ENCODE data around the gene ZNF343. TPM values are rescaled to one million over a fixed set of nuclear protein-coding genes. Genes with fewer than 3 reads are reported as not detected.
"Not testable (repeated sequence)": the region's sequence is repeated elsewhere in the genome, so short reads cannot be mapped to it uniquely, and the experiment has no call there.

Gene ZNF343
- total RNA-seq, 4 donors from 2014 or later: 7.9 to 19.2 (median 13.5) TPM

- H3K9me3 ChIP-seq: no peaks in the 10 kb centered on the region
- no peaks in the 10 kb centered on the region for H3K27me3 ChIP-seq
- TF ChIP-seq POLR2AphosphoS5 (IDR thresholded peaks at IDR 0.05) (no peak), POLR2A (IDR thresholded peaks at IDR 0.05) (peak in 1 of 2 donors; percentile 8), CTCF (IDR thresholded peaks at IDR 0.05) (peak in 1 of 2 donors; percentile 1)
- WGBS: under 1% methylated on average over 46 of the region's 64 CpGs
- DNase-seq (ENCODE audit: low spot score in 2 of 2): peak; percentile 81 to 84
- H3K27ac ChIP-seq: peak overlapping the region; percentile 87
- H3K4me1 ChIP-seq: peaks cover 10% of the 10 kb centered on the region
- peak overlapping the region; percentile 67 for H3K4me3 ChIP-seq
- no peaks in the 10 kb centered on the region for H3K36me3 ChIP-seq
Measured at GRCh38 chr20:2524709-2525506, 16.2 kb upstream of the ZNF343 start.

GRCh38 chr20:2523919-2524708, 15.4 kb upstream of the ZNF343 start:
- no peaks in the 10 kb centered on the region for H3K36me3 ChIP-seq
- H3K4me3 ChIP-seq: peak overlapping the region; percentile 67
- 30% methylated on average over 10 of the region's 26 CpGs for WGBS
- H3K27me3 ChIP-seq: no peaks in the 10 kb centered on the region
- TF ChIP-seq POLR2A (IDR thresholded peaks at IDR 0.05) (peak in 1 of 2 donors; percentile 27), POLR2AphosphoS5 (IDR thresholded peaks at IDR 0.05) (no peak), CTCF (IDR thresholded peaks at IDR 0.05) (peak; percentile 76 to 98), EP300 (IDR thresholded peaks at IDR 0.05) (no peak)
- peak; percentile 92 to 94 for DNase-seq (ENCODE audit: low spot score in 2 of 2)
- peaks cover 10% of the 10 kb centered on the region for H3K4me1 ChIP-seq
- H3K9me3 ChIP-seq: no peaks in the 10 kb centered on the region
- H3K27ac ChIP-seq: peak overlapping the region; percentile 87

- H3K4me3 ChIP-seq, H3K27me3 ChIP-seq, H3K27ac ChIP-seq, H3K9me3 ChIP-seq, H3K36me3 ChIP-seq: not testable (repeated sequence)
- WGBS: 81% methylated on average over 5 of the region's 5 CpGs
- H3K4me1 ChIP-seq: peaks cover 10% of the 10 kb centered on the region
- peak in 1 of 2 donors; percentile 45 for DNase-seq (ENCODE audit: low spot score in 2 of 2)
Measured at GRCh38 chr20:2522826-2523429, 14.2 kb upstream of the ZNF343 start.

GRCh38 chr20:2521369-2522305, 12.9 kb upstream of the ZNF343 start:
- peaks cover 10% of the 10 kb centered on the region for H3K4me1 ChIP-seq
- 19% methylated on average over 10 of the region's 10 CpGs for WGBS

More at GRCh38 chr20:2521369-2522305, 12.9 kb upstream of the ZNF343 start:
- no peak overlapping the region for H3K27ac ChIP-seq
- peak in 1 of 2 donors; percentile 79 for DNase-seq (ENCODE audit: low spot score in 2 of 2)
- H3K4me3 ChIP-seq: no peak overlapping the region
- H3K9me3 ChIP-seq: no peaks in the 10 kb centered on the region
- TF ChIP-seq POLR2AphosphoS5 (IDR thresholded peaks at IDR 0.05): no peak
- TF ChIP-seq EP300 (IDR thresholded peaks at IDR 0.05): no peak
- TF ChIP-seq POLR2A (IDR thresholded peaks at IDR 0.05): no peak
- TF ChIP-seq CTCF (IDR thresholded peaks at IDR 0.05): peak; percentile 14 to 88
- no peaks in the 10 kb centered on the region for H3K36me3 ChIP-seq
- H3K27me3 ChIP-seq: no peaks in the 10 kb centered on the region
